GM21723 (cell line): ENCODE measurements around the gene TLR2.

Source experiments
- ATAC-seq: cut with Tn5 transposase; IDR thresholded peaks from one replicate; pipeline ENCODE4 v1.9.1; 2021; ENCODE audit warnings: mild to moderate bottlenecking, moderate library complexity; ENCODE audit not compliant: unreplicated experiment

Gene TLR2

GRCh38 chr4:153729895-153730294 lies 45.8 kb downstream of the TLR2 start:
- ATAC-seq, result no peak

- no peak for ATAC-seq
These were observed 47.2 kb downstream of the TLR2 start for GRCh38 chr4:153731239-153731638.

GRCh38 chr4:153733751-153734448 lies 49.8 kb downstream of the TLR2 start:
- peak; percentile 75 for ATAC-seq

GRCh38 chr4:153735906-153736461 lies 51.9 kb downstream of the TLR2 start:
- ATAC-seq, result no peak

- ATAC-seq, result no peak
These were observed 57.5 kb downstream of the TLR2 start for GRCh38 chr4:153741541-153741940.

GRCh38 chr4:153745651-153746050 lies 61.6 kb downstream of the TLR2 start:
- ATAC-seq, result no peak

- ATAC-seq, result no peak
These were observed 63.4 kb downstream of the TLR2 start for GRCh38 chr4:153747406-153747955.

- ATAC-seq, result no peak
These were observed 64.3 kb downstream of the TLR2 start for GRCh38 chr4:153748378-153748777.

GRCh38 chr4:153750197-153750817 lies 66.2 kb downstream of the TLR2 start:
- ATAC-seq, result peak; percentile 92

- ATAC-seq, result no peak
These were observed 71.1 kb downstream of the TLR2 start for GRCh38 chr4:153755186-153755585.
